GM12865 (cell line): ENCODE measurements around the gene PDE4D.

ENCODE experiments used
- DNase-seq: peaks from one replicate; pipeline ENCODE4 v3.0.0; 2010; ENCODE audit warnings: low read depth
- H3K4me3 ChIP-seq: 2 replicates; pipeline ENCODE4 v1.5.1; 2011; ENCODE audit warnings: mild to moderate bottlenecking, low read depth, low read length, control low read depth
- TF ChIP-seq, protein P1 (sequence below): IDR thresholded peaks from 2 replicates; pipeline ENCODE4 v1.5.1; 2011; ENCODE audit warnings: low read length, control low read depth, low read depth, inconsistent platforms; ENCODE audit not compliant: insufficient read depth; ENCODE audit errors: missing control alignments

PDE4D gene

DNA sequence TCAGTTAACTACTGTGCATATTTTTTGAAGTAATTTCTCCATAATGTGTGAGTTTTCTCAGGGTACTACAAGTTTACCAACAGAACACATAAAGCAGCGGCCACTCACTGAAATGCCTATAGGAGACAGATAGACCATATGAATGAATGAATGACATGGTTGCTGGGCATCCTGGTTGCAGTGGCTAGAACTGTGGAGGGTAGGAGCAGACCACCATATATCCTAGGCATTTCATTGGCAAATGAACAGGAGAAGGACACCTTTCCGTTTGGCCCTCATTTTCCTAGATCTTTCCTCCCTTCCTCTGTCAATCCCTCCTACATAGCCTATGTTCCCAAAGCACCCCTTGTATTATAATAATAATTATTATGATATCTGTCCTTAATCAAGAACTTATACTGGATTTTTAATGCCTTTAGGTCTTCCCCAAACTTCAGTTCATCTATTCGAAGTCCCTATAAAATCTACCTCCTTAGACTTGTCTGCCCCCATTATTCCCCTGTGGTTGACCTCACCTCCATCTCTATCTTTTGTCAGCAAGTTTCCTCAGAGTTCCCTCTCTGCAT, 838.5 kb downstream of the PDE4D start:
- TF ChIP-seq, protein P1, sequence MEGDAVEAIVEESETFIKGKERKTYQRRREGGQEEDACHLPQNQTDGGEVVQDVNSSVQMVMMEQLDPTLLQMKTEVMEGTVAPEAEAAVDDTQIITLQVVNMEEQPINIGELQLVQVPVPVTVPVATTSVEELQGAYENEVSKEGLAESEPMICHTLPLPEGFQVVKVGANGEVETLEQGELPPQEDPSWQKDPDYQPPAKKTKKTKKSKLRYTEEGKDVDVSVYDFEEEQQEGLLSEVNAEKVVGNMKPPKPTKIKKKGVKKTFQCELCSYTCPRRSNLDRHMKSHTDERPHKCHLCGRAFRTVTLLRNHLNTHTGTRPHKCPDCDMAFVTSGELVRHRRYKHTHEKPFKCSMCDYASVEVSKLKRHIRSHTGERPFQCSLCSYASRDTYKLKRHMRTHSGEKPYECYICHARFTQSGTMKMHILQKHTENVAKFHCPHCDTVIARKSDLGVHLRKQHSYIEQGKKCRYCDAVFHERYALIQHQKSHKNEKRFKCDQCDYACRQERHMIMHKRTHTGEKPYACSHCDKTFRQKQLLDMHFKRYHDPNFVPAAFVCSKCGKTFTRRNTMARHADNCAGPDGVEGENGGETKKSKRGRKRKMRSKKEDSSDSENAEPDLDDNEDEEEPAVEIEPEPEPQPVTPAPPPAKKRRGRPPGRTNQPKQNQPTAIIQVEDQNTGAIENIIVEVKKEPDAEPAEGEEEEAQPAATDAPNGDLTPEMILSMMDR: no peak
- H3K4me3 ChIP-seq: no peak overlapping the region
- no peak for DNase-seq

- no peak overlapping the region for H3K4me3 ChIP-seq
- TF ChIP-seq, protein P1: no peak
- no peak for DNase-seq
These were observed 841.6 kb downstream of the PDE4D start for GRCh38 chr5:59051951-59052350.

- no peak for DNase-seq
- no peak overlapping the region for H3K4me3 ChIP-seq
- TF ChIP-seq, protein P1: no peak
These were observed 844.4 kb downstream of the PDE4D start for GRCh38 chr5:59049095-59049494.

GRCh38 chr5:59042201-59043055, 851.1 kb downstream of the PDE4D start:
- TF ChIP-seq, protein P1: no peak

DNA sequence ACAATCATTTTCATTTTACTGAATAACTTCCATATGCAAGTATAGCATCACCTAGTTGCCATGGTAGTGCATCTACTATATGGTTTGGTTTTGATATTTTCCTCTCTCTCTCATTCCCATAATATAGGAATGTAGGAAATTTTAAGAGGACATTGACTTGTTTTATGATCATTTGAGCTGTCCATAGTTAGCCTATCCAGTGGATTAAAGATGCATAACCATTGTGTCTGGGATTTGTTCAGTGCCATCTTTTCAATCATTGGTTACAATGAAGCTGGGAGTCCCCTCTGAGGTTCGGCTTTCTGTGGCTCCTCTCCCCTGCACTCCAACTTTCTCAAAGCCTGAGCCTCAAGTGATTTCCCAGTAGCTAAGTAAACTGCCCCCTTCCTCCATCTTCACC, 852.2 kb downstream of the PDE4D start:
- DNase-seq: no peak
- H3K4me3 ChIP-seq: no peak overlapping the region
- TF ChIP-seq, protein P1: no peak

More at GRCh38 chr5:59042201-59043055, 851.1 kb downstream of the PDE4D start:
- no peak for DNase-seq
- no peak overlapping the region for H3K4me3 ChIP-seq

- DNase-seq: no peak
- TF ChIP-seq, protein P1: no peak
- no peak overlapping the region for H3K4me3 ChIP-seq
These were observed 852.7 kb downstream of the PDE4D start for GRCh38 chr5:59040804-59041201.
